OCI-LY3 (cell line): ENCODE data around the gene EXD3.

ENCODE experiments used
- CTCF ChIP-seq: fragments of 200-600, 300-600 bp; sonication (generic); IDR thresholded peaks from 2 replicates; pipeline ENCODE4 v1.5.1; 2014; ENCODE audit warnings: antibody characterized with exemption, low read length, low read depth
- EZH2phosphoT487 ChIP-seq: fragments of 200-600 bp; shearing (Covaris generic); IDR thresholded peaks from 2 replicates; pipeline ENCODE4 v1.6.1; 2018; ENCODE audit warnings: antibody characterized with exemption, mixed run types, low read depth

- TF ChIP-seq CTCF, result no peak
- no peak for TF ChIP-seq EZH2phosphoT487
These were observed 101.1 kb downstream of the EXD3 start for GRCh38 chr9:137321726-137322361.
